K562 (cell line): ENCODE results near the gene PCDHA6. TPM values are rescaled to one million over a fixed set of nuclear protein-coding genes. Genes with fewer than 3 reads are reported as not detected.

ENCODE experiments used
- MAFK ChIP-seq: IDR thresholded peaks from 2 replicates; pipeline ENCODE4 v1.6.1; 2011; ENCODE audit warnings: low read length, improper control_type of control experiment
- MGA ChIP-seq: fragments of 450-650 bp; IDR thresholded peaks from 2 replicates; pipeline ENCODE4 v1.6.1; 2016; ENCODE audit warnings: mild to moderate bottlenecking, moderate library complexity
- PURB ChIP-seq: sonication (generic); formaldehyde crosslinking; IDR thresholded peaks from 2 replicates; pipeline ENCODE4 v1.9.0; 2021; ENCODE audit warnings: low read depth, mild to moderate bottlenecking, missing genetic modification reagents
- polyA plus RNA-seq, 8 experiments: library from polyadenylated mRNA; depleted of rRNA in 4 of 8; stranded (reverse) in 5 of 8; unstranded in 3 of 8; fragments of >200 nt; fragmentation: Nextera tagmentation in 2 of 8; fragmentation: Illumina TruSeq in 1 of 8; extraction: Ambion mirVana in 2 of 8; extraction: Trizol in 1 of 8; gene quantifications; 2 replicates each; pipeline versions ENCODE4 v1.2.1 to v1.2.3, GENCODE V29; 2011 to 2014; ENCODE audit warnings: inconsistent platforms in 1 of 8, missing spikeins in 1 of 8
- total RNA-seq, 7 experiments: library from RNA; depleted of rRNA in 6 of 7; stranded (reverse); fragments of >200 nt in 6 of 7; fragmentation: Illumina TruSeq in 2 of 7; extraction: Trizol in 2 of 7; gene quantifications; 2 replicates each; pipeline versions ENCODE4 v1.2.1 to v1.2.3, GENCODE V29; 2011 to 2021; ENCODE audit warnings: low replicate concordance in 1 of 7

Gene PCDHA6
- total and polyA plus RNA-seq, 9 of the 15 experiments (the other 6 are each of a cell fraction or from before 2014, with no cell fraction given), result not detected

- no peak for TF ChIP-seq MGA
- TF ChIP-seq MAFK, result no peak
- no peak for TF ChIP-seq PURB (CRISPR knock-in tag)
These were observed 47.2 kb upstream of the PCDHA6 start (continued) for GRCh38 chr5:140780512-140780911.
